ENCODE measurements around the gene GAS7.
A peak's percentile ranks its signal among the peaks of the same experiment; 100 is the strongest.

Gene GAS7

GRCh38 chr17:9916108-9916507 is 282.3 kb downstream of the GAS7 start:
- no peak for DNase-seq (ENCODE audit: low spot score)

GRCh38 chr17:9913476-9913875 is 284.9 kb downstream of the GAS7 start:
- no peak for DNase-seq (ENCODE audit: low spot score)

DNA sequence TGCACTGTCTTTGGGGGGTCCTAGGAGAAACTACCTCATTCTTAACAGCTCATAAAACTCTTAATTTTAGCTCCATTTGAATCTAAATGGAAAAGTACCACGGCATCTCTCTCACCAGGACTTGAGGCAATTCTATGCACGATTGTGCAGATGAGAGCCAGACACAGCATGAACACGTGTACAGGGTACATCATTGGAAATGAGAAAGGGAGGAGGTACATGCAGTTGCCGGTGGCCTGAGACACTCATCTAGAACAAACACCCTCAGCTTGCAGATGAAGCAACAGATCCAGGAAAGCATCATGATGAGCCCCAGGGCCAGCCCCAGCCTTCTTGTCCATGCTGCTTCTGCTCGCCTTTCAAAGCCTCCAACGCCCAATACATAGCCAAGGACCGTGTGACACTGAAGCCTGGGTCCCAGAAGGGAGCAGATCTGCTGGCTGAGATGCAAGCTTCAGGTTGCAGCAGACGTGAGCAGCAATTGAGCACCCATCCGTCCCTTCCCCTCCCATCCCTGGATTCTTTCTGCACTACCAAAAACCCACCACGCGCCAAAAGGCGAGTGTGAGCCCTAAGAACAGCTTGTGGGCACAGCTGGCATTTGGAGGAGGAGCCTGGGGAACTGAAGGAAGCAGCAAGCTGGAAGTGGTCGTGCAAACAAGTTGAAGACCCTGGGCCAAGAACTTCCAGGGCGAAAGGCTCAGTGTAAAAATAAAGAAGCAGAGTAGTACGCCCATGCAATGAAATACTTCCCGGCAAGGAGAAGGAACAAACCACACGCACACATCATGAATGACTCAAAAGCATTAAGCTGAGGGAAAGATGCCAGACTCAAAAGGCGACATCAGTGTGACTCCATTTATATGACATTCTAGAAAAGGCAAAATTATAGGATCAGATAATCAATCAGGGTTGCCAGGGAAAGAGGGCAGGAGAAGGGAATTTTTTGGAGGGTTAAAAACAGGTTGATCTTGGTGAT is 286.0 kb downstream of the GAS7 start:
- DNase-seq (ENCODE audit: low spot score): no peak

DNA sequence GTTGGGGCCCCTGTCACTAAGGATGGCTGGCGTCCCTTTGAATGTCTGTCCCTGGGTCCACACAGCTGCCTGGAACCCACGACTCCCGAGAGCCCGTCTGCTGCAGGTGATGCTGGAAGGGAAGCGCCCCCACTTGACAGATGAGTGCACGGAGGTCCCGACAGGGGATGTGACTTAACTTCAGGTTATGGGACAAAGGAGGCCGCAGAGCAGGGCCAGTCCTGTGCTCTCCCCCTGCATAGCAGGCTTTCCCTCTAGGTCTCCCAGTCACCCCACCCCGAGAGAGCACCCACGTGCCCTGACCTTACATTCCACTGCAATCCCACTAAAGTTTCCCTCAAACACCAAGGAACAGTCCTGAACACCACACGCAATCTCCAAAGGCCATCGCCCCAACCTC is 287.3 kb downstream of the GAS7 start:
- no peak for DNase-seq (ENCODE audit: low spot score)

DNA sequence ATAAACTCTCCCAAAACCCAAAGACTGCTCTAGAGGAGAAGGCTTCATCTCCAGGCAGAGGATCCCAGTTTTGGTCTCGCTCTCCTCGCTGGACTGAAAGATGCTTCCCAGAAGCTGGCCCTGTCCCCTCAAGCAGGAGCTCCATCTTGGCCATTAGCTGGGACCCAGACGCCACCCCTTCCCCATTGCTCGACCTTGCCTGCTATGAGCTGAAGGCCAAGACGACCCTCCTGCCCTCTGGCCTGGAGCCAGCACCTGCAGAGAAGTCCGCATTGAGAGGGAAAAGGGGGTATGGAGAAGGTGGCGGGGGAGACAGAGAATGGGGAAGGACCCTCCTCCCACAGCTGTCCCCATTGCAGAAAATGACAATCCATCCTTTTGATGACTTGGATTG is 289.8 kb downstream of the GAS7 start:
- DNase-seq (ENCODE audit: low spot score): no peak

GRCh38 chr17:9907883-9908648 is 290.3 kb downstream of the GAS7 start:
- no peak for DNase-seq (ENCODE audit: low spot score)

GRCh38 chr17:9907131-9907530 is 291.3 kb downstream of the GAS7 start:
- DNase-seq (ENCODE audit: low spot score): no peak

- no peak for DNase-seq (ENCODE audit: low spot score)
Observed at GRCh38 chr17:9906616-9907015, 291.8 kb downstream of the GAS7 start.

DNA sequence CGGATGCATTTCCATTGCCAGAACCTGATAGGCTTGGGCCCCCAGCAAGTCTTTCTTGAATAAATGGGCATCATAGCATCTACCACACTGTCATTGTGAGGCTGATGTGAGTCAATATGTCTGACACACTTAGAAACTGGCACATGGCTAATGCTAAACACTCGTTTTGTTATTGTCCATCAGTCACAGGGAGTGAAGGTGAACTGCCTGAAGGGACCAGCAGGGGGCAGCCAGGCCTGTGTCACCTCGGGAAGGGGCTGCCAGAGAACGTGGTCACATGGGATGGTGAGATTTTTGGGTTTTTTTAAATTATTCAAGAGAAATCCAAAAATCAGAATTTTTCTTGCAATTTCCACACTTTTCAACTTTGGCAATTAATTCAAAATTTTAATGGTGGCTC is 292.5 kb downstream of the GAS7 start:
- DNase-seq (ENCODE audit: low spot score): peak; percentile 16

- no peak for DNase-seq (ENCODE audit: low spot score)
Observed at GRCh38 chr17:9905078-9905415, 293.4 kb downstream of the GAS7 start, which contains the start of gene RCVRN. Gene RCVRN, minus strand, starts transcription at chr17:9905271. Its CDS starts 91 bp downstream, at chr17:9905180.

DNA sequence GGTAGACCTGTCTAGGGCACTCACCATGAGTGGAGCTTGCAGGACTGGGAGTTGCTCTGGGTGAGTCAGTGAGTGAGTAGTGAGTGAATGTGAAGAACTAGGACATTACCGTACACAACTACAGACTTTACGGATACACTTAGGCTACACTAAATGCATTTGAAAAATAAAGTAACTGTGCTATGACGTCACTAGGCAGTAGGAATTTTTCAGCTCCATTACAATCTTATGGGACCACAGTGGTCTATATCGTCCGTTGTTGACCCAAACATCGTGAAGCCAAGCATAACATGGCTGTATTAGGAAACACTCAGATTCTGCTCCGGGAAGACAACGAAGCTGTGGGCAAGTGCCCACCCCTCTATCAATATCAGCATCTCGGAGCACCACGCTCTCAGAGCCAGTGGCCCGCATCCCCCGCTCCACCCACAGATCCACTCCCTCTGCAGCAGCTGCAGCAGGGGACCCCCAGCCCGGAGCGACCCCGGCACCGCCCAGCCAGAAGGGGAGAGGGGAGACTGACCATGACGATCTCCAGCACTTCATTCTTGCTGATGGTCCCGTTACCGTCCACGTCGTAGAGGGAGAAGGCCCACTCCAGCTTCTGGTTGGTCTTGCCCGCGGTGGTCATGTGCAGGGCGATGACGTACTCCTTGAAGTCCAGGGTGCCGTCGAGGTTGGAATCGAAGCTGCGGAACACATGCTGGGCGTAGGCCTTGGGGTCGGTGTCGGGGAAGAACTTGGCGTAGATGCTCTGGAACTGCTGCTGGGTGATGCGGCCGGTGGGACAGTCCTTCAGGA is 293.9 kb downstream of the GAS7 start:
- DNase-seq (ENCODE audit: low spot score): no peak

- DNase-seq (ENCODE audit: low spot score): no peak
Observed at GRCh38 chr17:9902120-9902519, 296.3 kb downstream of the GAS7 start.

GRCh38 chr17:9900784-9901183 is 297.6 kb downstream of the GAS7 start:
- DNase-seq (ENCODE audit: low spot score): peak; percentile 25

GRCh38 chr17:9900044-9900594 is 298.3 kb downstream of the GAS7 start:
- DNase-seq (ENCODE audit: low spot score): no peak

DNA sequence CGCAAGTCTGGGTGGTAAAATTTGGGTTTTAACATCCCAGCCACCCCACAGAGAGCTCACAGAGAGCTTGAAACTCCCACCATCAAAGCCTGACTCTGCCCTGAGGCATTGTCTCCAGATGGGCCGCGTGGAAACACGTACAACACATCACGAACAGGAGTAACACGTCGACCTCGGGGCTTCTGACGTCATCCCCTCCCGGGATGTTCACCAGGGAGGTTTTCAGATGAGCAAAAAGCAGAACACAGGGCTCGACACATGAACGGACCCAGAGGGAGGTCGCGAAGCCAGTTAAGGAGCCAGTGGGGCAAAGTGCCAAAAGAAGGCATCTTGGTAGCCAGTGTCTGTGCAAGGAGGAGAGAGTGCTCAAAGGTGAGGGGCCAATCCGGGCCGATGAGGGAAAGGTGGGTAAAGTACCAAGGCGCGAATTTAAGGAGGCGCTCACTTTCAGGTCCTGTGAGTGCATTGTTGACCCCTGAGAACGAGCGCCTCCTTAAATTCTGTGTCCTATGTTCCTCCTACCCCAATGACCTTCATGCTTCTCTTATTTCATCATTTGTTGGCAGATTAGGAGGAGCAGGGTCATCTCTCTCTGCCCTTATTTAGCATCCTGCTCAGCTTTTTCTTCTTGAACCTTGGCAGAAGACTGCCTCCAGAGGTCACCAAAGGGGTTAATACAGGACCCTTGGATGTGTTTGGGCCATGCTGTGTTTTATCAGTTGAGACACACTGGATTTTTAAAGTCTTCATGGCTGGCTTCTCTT is 298.9 kb downstream of the GAS7 start:
- DNase-seq (ENCODE audit: low spot score): no peak

DNA sequence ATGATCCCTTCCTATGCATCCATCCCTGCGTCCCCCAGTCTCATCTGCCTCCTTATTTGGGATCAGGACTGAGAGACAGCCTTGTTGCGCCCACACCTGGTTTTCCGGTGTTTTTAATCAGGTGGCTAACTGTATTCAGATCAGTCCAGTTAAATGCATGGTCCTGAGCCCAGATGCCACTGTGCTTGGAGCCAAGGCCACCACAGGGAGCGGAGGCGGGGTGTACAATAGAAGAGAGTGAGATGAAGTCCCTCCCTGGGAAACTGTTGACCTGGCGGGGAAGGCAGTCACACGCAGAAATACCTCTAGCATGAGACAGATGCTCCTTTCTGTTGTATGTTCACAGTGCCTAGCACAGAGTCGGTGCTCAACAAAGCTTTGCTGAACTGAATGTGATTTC is 299.6 kb downstream of the GAS7 start:
- no peak for DNase-seq (ENCODE audit: low spot score)

GRCh38 chr17:9897372-9897968 is 300.9 kb downstream of the GAS7 start:
- no peak for DNase-seq (ENCODE audit: low spot score)

- DNase-seq (ENCODE audit: low spot score): no peak
Observed at GRCh38 chr17:9895923-9896322, 302.5 kb downstream of the GAS7 start.

DNA sequence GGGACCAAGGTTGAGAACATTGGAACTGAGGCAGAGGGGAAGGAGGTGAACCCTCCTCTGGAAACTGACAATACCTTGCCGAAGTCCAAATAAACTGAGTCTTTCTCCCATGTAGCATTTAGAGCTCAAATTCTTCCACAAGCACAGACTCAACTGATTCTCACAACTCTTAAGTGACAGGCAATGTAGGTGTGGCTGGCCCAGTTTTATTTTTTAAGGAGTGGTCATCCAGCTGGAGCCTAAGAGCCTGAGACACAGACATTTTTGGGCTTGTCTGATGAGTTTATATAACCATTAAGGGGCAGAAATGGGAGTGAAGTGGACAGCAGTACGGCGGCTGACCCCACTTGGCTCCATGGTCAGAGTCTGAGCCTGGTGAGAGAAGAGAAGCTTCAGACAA is 304.2 kb downstream of the GAS7 start:
- no peak for DNase-seq (ENCODE audit: low spot score)

GRCh38 chr17:9893411-9894012 is 304.9 kb downstream of the GAS7 start:
- peak; percentile 27 for DNase-seq (ENCODE audit: low spot score)
